Prostate gland (tissue), 2 donors: ENCODE data around the gene VPS33A.

Experiments
- POLR2A ChIP-seq: fragments of 450-650 bp; IDR thresholded peaks from one replicate; pipeline ENCODE4 v1.6.1; 2016; ENCODE audit warnings: antibody characterized with exemption, mild to moderate bottlenecking
- TF ChIP-seq, protein P1 (sequence below), 4 experiments: fragments of 200-600 bp in 2 of 4; fragments of 450-650 bp in 2 of 4; sonication (generic) in 2 of 4; IDR thresholded peaks; 1 replicate in 3 of 4; 2 replicates in 1 of 4; pipeline ENCODE4 v1.5.1; 2016 to 2019; ENCODE audit warnings: antibody characterized with exemption in 4 of 4, mild to moderate bottlenecking in 2 of 4, moderate library complexity in 2 of 4

DNA sequence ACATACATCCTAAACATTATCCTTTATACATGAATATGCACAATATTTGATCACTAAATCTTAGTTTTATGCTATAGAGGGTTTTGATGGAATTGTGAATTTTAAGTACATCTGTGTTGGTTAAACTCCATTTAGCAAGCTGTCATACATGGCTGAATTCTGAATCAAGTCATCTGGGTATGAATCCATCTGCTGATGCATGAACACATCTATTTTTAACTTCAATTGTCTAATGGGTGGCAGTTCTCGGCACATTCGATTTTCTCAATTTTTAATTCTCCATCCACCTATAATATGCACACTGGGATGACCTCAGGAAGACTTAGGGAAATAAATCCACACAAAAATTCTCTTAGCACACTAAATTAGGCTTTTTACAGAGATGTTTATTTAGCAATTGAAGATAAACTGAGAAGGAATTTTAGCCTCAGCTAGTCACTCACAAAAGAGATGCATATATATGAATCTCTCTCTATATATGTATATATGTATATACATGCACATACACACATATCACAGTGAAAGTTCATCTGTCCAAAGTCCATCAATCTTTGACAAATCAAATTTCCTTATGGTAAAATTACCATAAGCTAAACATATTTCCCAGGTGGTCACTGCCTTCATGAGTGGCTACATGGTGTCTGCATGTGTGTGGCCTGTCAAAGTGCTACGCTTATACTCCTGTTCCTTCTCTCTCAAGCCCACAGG is 44.5 kb upstream of the VPS33A start:
- TF ChIP-seq, protein P1, sequence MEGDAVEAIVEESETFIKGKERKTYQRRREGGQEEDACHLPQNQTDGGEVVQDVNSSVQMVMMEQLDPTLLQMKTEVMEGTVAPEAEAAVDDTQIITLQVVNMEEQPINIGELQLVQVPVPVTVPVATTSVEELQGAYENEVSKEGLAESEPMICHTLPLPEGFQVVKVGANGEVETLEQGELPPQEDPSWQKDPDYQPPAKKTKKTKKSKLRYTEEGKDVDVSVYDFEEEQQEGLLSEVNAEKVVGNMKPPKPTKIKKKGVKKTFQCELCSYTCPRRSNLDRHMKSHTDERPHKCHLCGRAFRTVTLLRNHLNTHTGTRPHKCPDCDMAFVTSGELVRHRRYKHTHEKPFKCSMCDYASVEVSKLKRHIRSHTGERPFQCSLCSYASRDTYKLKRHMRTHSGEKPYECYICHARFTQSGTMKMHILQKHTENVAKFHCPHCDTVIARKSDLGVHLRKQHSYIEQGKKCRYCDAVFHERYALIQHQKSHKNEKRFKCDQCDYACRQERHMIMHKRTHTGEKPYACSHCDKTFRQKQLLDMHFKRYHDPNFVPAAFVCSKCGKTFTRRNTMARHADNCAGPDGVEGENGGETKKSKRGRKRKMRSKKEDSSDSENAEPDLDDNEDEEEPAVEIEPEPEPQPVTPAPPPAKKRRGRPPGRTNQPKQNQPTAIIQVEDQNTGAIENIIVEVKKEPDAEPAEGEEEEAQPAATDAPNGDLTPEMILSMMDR (IDR thresholded peaks at IDR 0.05), result no peak
- TF ChIP-seq POLR2A, result no peak
